GM23248 (cell line): ENCODE data around the gene DGKA. TPM values are rescaled to one million over a fixed set of nuclear protein-coding genes. Genes with fewer than 3 reads are reported as not detected.
"Not testable (repeated sequence)": the region's sequence is repeated elsewhere in the genome, so short reads cannot be mapped to it uniquely, and the experiment has no call there.

ENCODE experiments used
- DNase-seq: peaks from one replicate; pipeline ENCODE4 v3.0.0-alpha.2; 2015
- H2AFZ ChIP-seq: fragments of 200-600 bp; sonication (generic); 2 replicates; pipeline ENCODE4 v1.6.1; 2016; ENCODE audit warnings: antibody characterized with exemption
- H3F3A ChIP-seq: fragments of 200-600 bp; sonication (generic); 2 replicates; pipeline ENCODE4 v1.6.1; 2016; ENCODE audit warnings: mild to moderate bottlenecking, antibody characterized with exemption, mixed run types; ENCODE audit not compliant: insufficient read depth
- H3K27ac ChIP-seq: fragments of 200-600 bp; sonication (generic); 2 replicates; pipeline ENCODE4 v1.5.1; 2016; ENCODE audit warnings: mild to moderate bottlenecking
- H3K27me3 ChIP-seq: fragments of 200-600 bp; sonication (generic); replicated peaks from 2 replicates; pipeline ENCODE4 v1.6.1; 2016; ENCODE audit warnings: mild to moderate bottlenecking; ENCODE audit not compliant: insufficient read depth
- H3K36me3 ChIP-seq: fragments of 200-600 bp; sonication (generic); 2 replicates; pipeline ENCODE4 v1.6.1; 2016; ENCODE audit warnings: low read depth, mild to moderate bottlenecking
- H3K4me1 ChIP-seq: fragments of 200-600 bp; sonication (generic); 2 replicates; pipeline ENCODE4 v1.6.1; 2016; ENCODE audit warnings: mild to moderate bottlenecking; ENCODE audit not compliant: insufficient read depth
- H3K4me2 ChIP-seq: fragments of 200-600 bp; sonication (generic); one replicate; pipeline ENCODE4 v1.6.1; 2016; ENCODE audit warnings: mild to moderate bottlenecking; ENCODE audit not compliant: unreplicated experiment
- H3K4me3 ChIP-seq: fragments of 200-600 bp; sonication (generic); 2 replicates; pipeline ENCODE4 v1.5.1; 2016; ENCODE audit warnings: mild to moderate bottlenecking
- H3K79me2 ChIP-seq: fragments of 200-600 bp; sonication (generic); 2 replicates; pipeline ENCODE4 v1.6.1; 2016; ENCODE audit warnings: mild to moderate bottlenecking; ENCODE audit not compliant: insufficient read depth
- H3K9ac ChIP-seq: fragments of 200-600 bp; sonication (generic); 2 replicates; pipeline ENCODE4 v1.6.1; 2016; ENCODE audit warnings: mild to moderate bottlenecking
- H3K9me2 ChIP-seq: fragments of 200-600 bp; sonication (generic); 2 replicates; pipeline ENCODE4 v1.6.1; 2016; ENCODE audit warnings: mixed run types, mild to moderate bottlenecking, moderate library complexity; ENCODE audit not compliant: insufficient read depth
- H3K9me3 ChIP-seq: fragments of 200-600 bp; sonication (generic); one replicate; pipeline ENCODE4 v1.6.1; 2017; ENCODE audit warnings: low read depth
- H4K20me1 ChIP-seq: fragments of 200-600 bp; sonication (generic); 2 replicates; pipeline ENCODE4 v1.6.0; 2016; ENCODE audit not compliant: insufficient read depth
- EZH2 ChIP-seq: fragments of 200-600 bp; sonication (generic); IDR thresholded peaks from 2 replicates; pipeline ENCODE4 v1.6.1; 2018; ENCODE audit warnings: antibody characterized with exemption, mild to moderate bottlenecking; ENCODE audit not compliant: insufficient read depth, poor library complexity, severe bottlenecking
- EZH2phosphoT487 ChIP-seq: fragments of 200-600 bp; sonication (generic); IDR thresholded peaks from 2 replicates; pipeline ENCODE4 v1.6.1; 2018; ENCODE audit warnings: antibody characterized with exemption, moderate library complexity, mild to moderate bottlenecking, low read depth; ENCODE audit not compliant: insufficient read depth
- WGBS, 2 experiments: methylation state at CpG; one replicate each; pipeline ENCODE4 v1.1.6; 2015 to 2017; ENCODE audit warnings: low lambda C conversion rate in 2 of 2, low coverage in 1 of 2; ENCODE audit errors: missing lambda C conversion rate in 2 of 2; 5-methylcytosine and 5-hydroxymethylcytosine counted together
- in situ Hi-C: fragments of 300-500 bp; cut with MboI; formaldehyde crosslinking; loops from 2 replicates; pipeline ENCODE4 v1.15.0; 2020
- polyA plus RNA-seq: library from polyadenylated mRNA; unstranded; fragments of >200 nt; fragmentation: Nextera tagmentation; extraction: Ambion mirVana; gene quantifications from 2 replicates; pipeline ENCODE4 v1.2.1, GENCODE V29; 2016
- total RNA-seq: library from RNA; depleted of rRNA; stranded (reverse); fragments of >200 nt; shearing (Covaris generic); gene quantifications from 2 replicates; pipeline ENCODE4 v1.2.3, GENCODE V29; 2014

Gene DGKA
- total and polyA plus RNA-seq, 2 experiments from 2014 or later, result 67.7 to 116 TPM

GRCh38 chr12:55974308-55974730 is 43.4 kb downstream of the DGKA start:
- H3F3A ChIP-seq, result peaks cover 27% of the 10 kb centered on the region
- DNase-seq, result peak; percentile 73
- 0 to 1% methylated on average over 10 to 15 of the region's 15 CpGs for WGBS, 2 experiments
- H2AFZ ChIP-seq, result peak overlapping the region; percentile 89
- no peaks in the 10 kb centered on the region for H3K9me2 ChIP-seq
- peaks cover 55% of the 10 kb centered on the region for H3K79me2 ChIP-seq
- in situ Hi-C loops, result no loop called here
- peak overlapping the region; percentile 84 for H3K27ac ChIP-seq
- no peak for TF ChIP-seq EZH2phosphoT487
- TF ChIP-seq EZH2, result no peak
- no peaks in the 10 kb centered on the region for H4K20me1 ChIP-seq
- peak overlapping the region; percentile 99 for H3K9ac ChIP-seq
- peak overlapping the region; percentile 97 for H3K4me3 ChIP-seq
- 0 out of 2 replicates have a peak, but pooled peaks cover 3% of the 10 kb centered on the region for H3K36me3 ChIP-seq
- H3K27me3 ChIP-seq, result no peaks in the 10 kb centered on the region
- H3K4me1 ChIP-seq, result peaks cover 17% of the 10 kb centered on the region
- H3K9me3 ChIP-seq, result no peaks in the 10 kb centered on the region
- H3K4me2 ChIP-seq, result peak overlapping the region; percentile 99

- 72 to 87% methylated on average over 6 to 7 of the region's 7 CpGs for WGBS, 2 experiments
- DNase-seq, result no peak
- H3K27ac ChIP-seq, result no peak overlapping the region
- 0 out of 2 replicates have a peak, but pooled peaks cover 3% of the 10 kb centered on the region for H3K36me3 ChIP-seq
- H3K9me2 ChIP-seq, result no peaks in the 10 kb centered on the region
- H2AFZ ChIP-seq, result no peak overlapping the region
- no peak overlapping the region for H3K9ac ChIP-seq
- H4K20me1 ChIP-seq, result peaks cover 4% of the 10 kb centered on the region; the same call in 1 of the 2 replicates
- H3K4me1 ChIP-seq, result peaks cover 13% of the 10 kb centered on the region
- no peaks in the 10 kb centered on the region for H3K27me3 ChIP-seq
- no peak overlapping the region for H3K4me3 ChIP-seq
- 0 out of 2 replicates have a peak, but pooled peaks cover 4% of the 10 kb centered on the region for H3F3A ChIP-seq
- H3K4me2 ChIP-seq, result no peak overlapping the region
- TF ChIP-seq EZH2 (no peak), EZH2phosphoT487 (no peak)
- in situ Hi-C loops, result no loop called here
- no peaks in the 10 kb centered on the region for H3K9me3 ChIP-seq
- H3K79me2 ChIP-seq, result peaks cover 94% of the 10 kb centered on the region
These were observed 47.4 kb downstream of the DGKA start for GRCh38 chr12:55978393-55978792.

- Histone ChIP-seq H3K9me2 (no peaks in the 10 kb centered on the region), H3K27ac (no peak overlapping the region), H3K9me3 (no peaks in the 10 kb centered on the region), H4K20me1 (peaks cover 4% of the 10 kb centered on the region; the same call in 1 of the 2 replicates), H3K27me3 (no peaks in the 10 kb centered on the region), H3F3A (0 out of 2 replicates have a peak, but pooled peaks cover 4% of the 10 kb centered on the region), H3K36me3 (0 out of 2 replicates have a peak, but pooled peaks cover 3% of the 10 kb centered on the region), H2AFZ (no peak overlapping the region), H3K79me2 (peaks cover 99% of the 10 kb centered on the region), H3K4me1 (peaks cover 13% of the 10 kb centered on the region), H3K9ac (no peak overlapping the region), H3K4me3 (no peak overlapping the region), H3K4me2 (no peak overlapping the region)
- in situ Hi-C loops, result no loop called here
- 96 to 98% methylated on average over 3 of the region's 3 CpGs for WGBS, 2 experiments
- no peak for DNase-seq
- TF ChIP-seq EZH2 (no peak), EZH2phosphoT487 (no peak)
These were observed 48.1 kb downstream of the DGKA start for GRCh38 chr12:55979069-55979468.

GRCh38 chr12:55981882-55982281 is 50.9 kb downstream of the DGKA start:
- H2AFZ ChIP-seq, H3K27me3 ChIP-seq, H3K4me2 ChIP-seq, H3K9ac ChIP-seq, in situ Hi-C loops, H4K20me1 ChIP-seq, H3K4me1 ChIP-seq, H3K9me3 ChIP-seq, H3K27ac ChIP-seq, H3F3A ChIP-seq, H3K4me3 ChIP-seq, H3K9me2 ChIP-seq: not testable (repeated sequence)
- Histone ChIP-seq H3K79me2 (peaks cover 92% of the 10 kb centered on the region), H3K36me3 (peaks cover 18% of the 10 kb centered on the region)
- 54 to 60% methylated on average over 5 of the region's 5 CpGs for WGBS, 2 experiments
- peak; percentile 36 for DNase-seq
